Stimulated activated CD4-positive, alpha-beta T cell treated with anti-CD3 and anti-CD28 coated beads, Interleukin-15, amount 100 ng/mL, for 24 hours (primary cell): ENCODE measurements around the gene GNPNAT1.
"Not testable (repeated sequence)": the region's sequence is repeated elsewhere in the genome, so short reads cannot be mapped to it uniquely, and the experiment has no call there.

ENCODE experiments used
- DNase-seq: peaks from one replicate; pipeline ENCODE4 v3.0.0-alpha.2; 2020

GNPNAT1 gene

DNA sequence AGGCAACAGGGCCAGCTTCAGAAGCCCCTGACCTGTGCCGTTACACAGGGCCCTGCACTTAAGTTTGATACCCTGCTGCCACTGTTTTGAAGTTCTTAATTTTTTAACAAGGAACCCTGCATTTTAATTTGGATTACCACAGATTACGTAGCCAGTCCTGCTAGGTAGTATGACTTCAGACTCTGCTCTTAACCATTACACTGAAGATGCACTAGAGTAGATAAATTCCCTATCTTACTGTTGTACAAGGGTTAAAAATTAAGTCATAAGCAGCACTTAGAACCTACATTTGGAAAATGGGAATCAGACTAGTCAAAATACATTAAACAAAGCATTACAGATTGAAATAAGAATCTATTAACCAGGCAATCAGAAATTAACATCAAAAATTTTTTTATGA lies 2.3 kb downstream of the GNPNAT1 start:
- DNase-seq: no peak

DNA sequence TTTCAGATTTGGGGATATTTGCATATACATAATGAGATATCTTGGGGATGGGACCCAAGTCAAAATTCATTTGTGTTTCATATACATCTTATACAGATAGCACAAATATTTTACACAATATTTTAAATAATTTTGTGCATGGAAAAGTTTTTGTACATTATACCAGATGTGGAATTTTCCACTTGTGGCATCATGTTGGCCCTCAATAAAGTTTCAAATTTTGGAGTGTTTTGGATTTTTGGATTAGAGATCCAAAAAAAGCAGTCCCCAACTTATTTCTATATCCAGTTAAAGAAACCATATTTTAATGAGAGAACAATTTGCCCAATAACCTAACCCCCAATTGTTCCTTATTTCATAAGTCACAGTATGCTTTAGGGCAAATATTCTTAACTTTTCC lies 4.5 kb downstream of the GNPNAT1 start:
- DNase-seq: no peak

DNA sequence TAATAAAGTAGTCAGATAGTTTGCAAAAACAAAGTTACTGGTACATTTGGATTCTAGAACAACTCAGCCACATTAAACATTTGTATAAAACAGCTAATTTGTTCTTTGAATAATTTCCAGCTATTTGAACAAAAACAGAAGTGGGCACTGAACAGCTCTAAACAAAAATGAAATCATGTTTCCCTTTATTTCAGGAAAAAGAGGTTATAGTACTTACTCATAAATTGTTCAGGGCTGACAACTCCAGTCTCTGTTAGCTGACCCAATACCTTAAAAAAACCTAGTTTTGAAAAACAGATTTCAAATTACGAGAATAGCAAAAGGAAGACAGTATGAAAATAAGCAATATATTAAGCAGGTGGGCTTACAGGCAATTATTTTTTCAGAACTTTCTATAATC lies 8.2 kb downstream of the GNPNAT1 start:
- no peak for DNase-seq

DNA sequence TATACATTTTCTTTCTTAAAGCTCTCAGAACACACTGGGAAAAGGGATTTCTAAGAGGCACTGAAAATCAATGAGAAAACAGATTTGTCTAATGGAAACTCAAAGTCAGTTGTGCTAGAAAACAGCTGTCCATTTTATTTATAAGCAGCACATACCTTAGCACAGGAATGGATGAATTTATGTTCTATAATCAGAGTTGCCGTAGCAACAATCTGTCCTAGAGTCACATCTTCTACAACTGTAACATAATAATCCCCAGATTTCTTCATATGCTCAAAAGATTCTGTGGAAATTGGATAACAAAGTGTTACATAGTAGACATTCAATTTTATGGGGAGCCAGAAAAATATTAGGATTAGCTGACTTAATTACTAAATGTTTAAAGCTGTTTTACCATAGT lies 9.8 kb downstream of the GNPNAT1 start:
- no peak for DNase-seq

DNA sequence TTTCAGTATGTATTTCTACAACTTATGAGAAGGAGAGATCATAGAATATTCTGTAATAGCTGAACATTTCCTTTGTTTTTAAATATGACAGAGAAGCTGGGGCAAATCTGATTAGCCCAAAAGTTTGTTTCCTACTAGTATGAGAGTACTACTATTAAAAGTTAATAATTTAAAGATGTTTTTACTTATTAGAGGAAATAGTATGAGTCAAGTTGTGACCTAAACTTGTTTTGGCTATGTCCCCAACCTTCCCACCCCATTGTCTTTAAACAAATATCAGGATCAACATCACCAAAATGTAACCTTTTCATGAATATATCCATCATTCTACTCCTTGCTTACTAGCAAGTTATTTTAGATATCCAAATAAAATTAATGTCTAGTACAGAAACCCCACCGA lies 10.5 kb downstream of the GNPNAT1 start:
- DNase-seq: no peak

DNA sequence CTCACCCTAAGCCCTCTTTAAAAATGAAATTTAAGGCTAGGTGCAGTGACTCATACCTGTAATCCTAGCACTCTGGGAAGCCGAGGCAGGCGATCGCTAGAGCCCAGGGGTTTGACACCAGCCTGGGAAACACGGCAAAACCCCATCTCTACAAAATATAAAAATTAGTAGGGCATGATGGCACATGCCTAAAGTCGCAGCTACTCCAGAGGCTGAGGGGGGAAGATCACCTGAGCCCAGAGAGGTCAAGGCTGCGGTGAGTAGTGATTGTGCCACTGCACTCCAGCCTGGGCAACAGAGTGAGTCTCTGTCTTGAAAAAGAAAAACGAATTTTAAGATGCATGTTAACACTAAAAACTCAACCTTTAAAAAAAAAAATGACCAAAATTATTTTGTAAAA lies 12.7 kb downstream of the GNPNAT1 start:
- no peak for DNase-seq

DNA sequence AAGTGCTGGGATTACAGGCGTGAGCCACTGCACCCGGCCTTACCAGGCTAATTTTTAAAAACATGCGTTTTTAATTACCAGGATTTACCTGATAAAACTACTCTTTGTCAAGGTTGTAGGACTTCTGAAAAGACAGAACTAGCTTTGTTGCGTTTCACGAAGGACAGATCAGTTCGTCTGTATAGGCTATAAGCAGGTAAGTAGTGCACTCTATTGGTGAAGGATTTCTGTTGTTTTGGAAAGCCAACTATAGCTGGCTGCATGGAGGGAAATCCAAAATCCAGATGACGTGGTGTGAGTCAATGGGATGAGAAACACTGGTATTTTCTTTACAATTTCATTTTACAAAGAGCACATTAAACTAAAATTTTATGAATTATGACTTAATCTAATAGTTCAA lies 14.6 kb downstream of the GNPNAT1 start:
- no peak for DNase-seq

DNA sequence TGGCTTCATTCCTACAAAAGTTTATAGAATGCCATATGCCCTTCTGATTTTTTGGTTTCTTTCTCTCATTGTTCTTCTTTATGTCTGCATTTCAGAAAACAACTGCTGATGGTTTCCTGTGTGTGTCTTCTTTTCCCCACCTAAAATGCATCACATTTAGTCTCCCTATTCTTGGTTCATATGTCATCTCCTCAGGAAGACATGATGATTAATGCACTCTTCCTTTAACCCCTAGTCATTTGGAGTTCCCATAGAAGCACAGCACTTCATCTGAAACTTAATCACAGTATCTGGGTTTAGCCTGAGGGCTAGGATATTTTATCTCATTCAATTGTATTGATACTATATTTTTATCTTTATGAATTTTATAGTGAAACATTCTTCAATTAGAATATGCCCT lies 21.5 kb downstream of the GNPNAT1 start:
- DNase-seq: no peak

DNA sequence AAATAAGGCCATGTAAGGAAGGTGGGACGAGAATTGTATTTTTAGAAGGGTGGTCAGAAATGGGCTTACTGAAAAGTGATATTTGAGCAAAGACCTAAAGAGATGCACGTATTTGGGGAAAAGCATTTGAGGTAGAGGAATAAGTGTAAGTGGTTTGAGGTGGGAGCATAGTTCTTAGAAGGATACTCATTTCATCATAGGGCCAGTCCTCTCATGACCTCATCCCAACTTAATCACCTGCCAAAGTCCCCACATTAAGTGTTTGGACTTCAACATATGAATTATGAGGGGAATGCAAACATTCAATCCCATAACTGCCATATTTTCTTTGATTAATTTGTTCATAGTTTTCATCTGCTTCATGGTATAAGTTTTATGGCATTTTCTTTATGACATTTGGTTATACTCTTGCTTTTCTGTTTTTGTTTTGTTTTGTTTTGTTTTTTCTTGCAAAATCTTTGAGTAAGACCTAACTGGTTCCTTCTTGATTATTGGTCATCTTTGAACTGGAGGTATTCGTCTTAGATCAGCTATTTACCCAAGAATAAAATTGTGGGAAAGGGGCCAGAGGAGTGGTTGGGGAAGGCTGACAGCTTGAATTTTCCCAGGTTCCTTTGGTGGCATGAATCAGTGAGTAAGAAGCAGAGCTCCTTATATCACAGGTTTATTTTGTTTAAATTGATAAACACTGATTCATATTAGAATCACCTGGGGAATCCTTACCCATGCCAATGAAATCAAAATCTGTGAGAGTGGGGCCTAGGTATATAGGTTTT lies 24.2 kb downstream of the GNPNAT1 start:
- DNase-seq: no peak

DNA sequence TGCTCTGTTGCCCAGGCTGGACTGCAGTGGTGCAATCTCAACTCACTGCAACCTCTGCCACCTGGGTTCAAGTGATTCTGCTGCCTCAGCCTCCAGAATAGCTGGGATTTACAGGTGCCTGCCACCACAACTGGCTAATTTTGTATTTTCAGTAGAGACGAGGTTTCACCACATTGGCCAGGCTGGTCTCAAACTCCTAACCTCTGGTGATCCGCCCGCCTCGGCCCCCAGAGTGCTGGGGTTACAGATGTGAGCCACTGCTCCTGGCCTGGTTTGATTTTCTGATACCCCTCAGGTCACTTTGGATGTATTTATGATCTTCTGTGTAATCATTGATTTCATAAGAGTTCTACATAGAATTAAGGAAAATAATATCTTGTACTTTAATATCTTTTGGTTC lies 28.5 kb downstream of the GNPNAT1 start:
- not testable (repeated sequence) for DNase-seq

DNA sequence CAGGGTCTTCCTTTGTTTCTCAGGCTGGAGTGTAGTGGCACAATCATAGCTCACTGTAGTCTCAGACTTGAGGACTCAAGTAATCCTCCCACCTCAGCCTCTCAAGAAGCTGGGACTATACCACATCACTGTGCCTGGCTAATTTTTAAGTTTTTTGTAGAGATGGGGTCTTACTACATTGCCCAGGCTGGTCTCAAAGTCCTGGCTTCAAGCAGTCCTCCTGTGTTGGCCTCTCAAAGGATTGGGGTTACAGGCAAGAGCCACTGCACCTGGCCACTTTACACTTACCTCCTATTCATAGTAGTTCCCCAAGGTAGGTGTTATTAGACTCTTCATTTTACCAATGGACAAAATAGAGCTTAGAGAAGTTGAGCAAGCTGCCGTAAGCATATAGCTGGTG lies 32.3 kb downstream of the GNPNAT1 start:
- DNase-seq: no peak

DNA sequence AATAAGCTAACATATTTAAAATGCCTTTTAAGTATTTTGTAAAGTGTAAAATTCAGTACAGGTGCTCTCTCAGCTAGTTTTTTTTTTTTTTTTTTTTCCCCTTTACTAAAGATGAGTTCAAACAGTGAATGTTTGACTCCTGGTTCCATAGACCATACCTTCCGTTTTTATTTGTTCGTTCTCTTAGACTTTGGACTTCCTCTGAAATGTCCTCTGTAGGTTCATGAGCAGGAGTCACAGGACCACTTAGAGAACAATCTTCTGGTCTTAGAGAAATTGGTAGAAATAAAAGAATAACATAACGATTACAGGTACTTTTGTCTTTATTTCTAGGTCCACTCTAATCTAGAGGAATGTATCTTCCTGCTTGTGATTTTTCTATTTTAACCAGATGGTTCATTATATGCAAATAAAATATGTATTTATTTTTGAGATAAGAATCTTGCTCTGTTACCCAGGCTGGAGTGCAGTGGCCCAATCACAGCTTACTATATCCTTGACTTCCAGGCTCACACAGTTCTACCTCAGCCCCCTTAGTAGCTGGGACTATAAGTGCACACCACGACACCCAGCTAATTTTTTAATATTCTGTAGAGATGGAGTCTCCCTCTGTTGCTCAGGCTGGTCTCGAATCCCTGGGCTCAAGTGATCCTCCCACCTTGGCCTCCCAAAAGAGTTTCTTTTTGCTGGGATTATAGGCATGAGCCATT lies 35.6 kb downstream of the GNPNAT1 start:
- no peak for DNase-seq

DNA sequence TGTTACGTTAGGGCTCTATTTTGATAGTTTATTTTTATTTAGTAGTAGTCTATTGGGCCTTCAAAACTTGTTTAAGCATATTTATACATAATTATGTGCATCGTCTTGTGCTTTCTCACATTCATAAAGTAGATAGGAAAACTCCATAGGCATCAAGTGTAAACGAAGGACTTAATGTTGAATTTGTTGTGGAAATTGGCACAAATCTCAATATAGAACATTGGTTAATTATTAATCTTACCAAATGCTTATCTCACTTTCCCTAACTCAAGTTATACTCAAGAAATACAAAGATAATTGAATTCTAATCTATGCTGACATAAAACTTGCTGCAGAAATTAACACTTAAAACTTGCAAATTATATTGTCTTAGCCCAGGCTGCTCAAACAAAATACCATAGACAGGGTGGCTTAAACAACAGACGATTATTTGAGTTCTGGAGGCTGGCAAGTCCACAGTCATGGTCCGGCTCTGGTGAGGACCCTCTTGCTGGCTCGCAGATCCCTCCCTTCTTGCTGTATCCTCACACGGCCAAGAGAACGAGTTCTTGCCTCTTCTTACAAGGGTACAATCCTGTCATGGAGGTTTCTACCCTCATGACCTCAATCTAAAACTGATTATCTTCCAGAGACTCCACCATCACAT lies 42.6 kb downstream of the GNPNAT1 start:
- no peak for DNase-seq

DNA sequence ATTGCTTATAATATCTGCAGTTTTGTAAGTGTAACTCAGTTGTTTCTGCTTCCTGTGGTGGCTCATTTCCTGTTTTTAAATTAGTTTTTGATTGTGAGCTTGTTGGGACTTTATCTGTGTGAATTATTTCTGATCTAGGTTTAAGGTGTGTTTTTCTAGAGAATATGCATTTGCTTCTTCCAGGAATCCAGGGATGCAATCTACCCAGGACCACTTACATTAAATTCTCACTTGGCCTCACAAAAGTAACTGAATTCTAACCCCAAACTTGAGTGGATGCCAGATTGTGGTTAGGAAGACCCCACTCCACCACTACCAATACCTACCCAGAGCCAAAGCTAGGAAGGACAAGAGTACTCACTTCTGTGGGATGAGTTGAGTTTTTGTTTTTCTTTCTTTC lies 49.5 kb downstream of the GNPNAT1 start:
- no peak for DNase-seq

DNA sequence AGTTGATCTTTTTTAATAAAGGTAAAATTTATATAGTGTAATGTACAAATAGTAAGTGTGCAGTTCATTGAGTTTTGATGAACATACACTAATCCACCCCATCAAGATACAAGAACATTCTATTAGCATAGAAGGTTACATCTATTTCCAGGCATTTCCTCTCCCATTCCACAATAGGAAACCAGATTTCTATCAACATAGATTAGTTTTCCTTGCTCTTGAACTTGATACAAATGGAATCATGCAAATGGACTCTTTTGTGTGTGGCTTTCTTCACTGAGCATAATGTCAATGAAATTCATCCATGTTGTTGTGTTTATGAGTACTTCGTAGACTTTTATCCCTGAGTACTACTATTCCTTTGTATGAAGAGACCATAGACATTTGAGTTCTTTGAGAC lies 50.7 kb downstream of the GNPNAT1 start:
- no peak for DNase-seq

DNA sequence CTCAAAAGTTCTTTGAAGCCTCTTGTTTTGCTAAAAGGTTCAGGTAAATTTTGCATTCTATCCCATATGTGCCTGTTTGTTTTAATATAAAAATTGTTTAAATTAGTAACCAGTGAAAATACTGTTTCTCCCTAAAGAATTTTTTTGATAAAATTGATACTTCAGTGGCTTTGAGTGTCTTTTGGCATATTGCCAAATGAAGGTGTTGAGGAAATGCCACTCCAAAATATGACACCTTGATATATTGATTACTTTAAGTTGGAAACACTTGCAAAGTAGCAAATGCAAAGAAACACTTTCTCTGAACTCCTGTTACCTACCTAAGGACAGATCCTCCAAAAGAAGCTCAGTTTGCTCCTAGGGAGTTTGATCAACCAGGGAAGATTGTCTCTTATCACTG lies 53.0 kb downstream of the GNPNAT1 start:
- DNase-seq: no peak

DNA sequence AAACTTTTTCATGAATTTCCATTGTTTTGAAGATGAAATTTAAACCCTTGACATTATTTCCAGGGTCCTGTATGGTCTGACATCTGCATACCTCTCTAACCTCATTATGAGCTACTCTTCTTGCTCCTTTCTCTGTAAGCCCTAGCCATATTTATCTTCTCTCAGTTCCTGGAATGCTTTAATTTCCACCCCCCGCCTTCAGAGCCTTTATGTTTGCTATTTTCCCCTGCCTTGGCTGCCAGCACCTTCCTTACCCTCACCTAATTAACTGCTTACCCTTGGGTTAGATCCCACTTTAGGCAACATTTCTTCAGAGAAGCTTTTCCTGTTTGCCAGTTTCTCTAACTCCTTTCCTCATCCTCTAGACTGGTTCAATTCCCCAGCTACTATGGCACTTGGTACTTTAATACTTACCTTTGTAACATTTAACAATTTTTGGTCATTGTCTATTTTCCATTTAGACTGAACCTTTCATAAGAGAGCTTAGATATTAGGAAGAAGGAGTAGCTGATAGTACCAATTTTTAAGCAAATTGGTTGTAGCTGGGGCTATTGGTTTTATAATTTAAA lies 55.4 kb downstream of the GNPNAT1 start:
- DNase-seq: no peak

DNA sequence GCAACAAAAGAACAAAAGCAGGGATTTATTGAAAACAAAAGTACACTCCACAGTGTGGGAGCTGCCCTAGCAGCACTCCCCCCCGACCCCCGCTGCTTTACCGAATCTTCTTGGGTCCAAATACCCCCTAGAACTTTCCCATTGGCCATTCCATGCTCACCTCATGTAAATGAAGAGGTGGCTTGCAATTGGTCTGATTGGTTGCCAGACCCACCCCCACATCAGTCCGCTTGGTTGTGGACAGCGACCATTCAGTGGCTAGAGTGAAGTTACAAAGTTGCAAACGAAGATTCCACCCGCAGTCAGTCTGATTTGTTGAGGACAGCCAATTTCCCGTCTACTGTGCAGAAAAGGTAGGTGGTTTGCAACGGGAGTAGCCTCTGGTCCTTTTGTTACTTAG lies 57.6 kb downstream of the GNPNAT1 start:
- DNase-seq: no peak

DNA sequence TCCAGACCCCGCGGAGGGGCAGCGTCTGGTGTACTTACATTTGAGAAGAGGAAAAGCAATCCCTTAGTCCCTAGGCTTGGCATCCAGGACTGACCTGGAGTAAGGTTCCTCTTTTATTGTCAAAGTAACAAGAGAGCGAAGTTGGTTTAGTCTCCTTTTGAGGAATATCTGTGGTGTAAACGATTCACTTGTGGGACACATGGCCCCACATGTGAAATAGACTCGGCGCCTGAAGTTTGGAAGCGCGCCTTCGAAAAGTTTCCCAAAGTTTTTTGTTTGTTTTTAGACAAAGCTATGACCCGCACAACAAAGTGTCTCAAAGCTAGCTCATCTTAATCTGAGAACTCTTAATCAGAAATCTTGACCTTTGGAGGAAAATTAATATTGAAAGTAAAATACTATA lies 60.7 kb downstream of the GNPNAT1 start:
- DNase-seq: no peak

DNA sequence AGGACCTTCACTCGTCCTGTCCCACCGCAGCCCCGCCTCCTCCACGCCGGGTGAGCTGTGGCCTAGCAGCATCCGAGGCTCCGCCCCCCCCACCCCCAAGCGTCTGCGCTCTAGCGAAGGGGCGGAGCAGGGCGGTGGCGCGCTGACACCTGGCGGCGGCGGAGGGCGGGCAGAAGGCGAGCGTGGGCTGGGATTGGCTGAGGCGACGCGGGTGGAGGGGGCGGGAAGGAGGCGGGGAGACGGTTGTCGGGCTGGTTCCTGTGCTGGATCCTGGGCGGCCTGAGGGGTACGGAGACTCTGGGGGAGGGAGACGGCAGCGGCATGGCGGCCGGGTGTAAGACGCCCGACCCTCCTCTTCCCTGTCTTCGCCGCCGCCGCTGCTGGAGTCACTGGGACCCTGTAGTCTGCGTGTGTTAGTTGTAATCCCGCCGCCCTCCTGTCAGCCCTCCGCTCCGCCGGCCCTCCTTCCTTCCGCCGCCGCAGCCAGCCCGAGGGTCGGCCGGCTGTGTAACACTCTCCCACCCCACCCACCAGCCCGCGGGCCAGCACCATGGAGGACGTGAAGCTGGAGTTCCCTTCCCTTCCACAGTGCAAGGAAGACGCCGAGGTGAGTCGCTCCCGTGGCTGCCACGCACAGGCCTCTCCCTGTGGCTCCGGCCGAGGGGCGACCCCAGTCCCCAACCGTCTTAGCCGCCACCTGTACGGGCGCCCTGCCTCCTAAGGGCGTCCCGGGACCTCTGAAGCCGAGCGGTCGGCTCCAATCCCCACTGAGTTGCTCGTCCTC lies 61.3 kb downstream of the GNPNAT1 start, which contains the start of gene STYX:
Gene STYX, plus strand, starts transcription at position 242 of the 784 bp plus-strand sequence. Its CDS starts 309 bp downstream, at position 551.
- DNase-seq: peak; percentile 100

DNA sequence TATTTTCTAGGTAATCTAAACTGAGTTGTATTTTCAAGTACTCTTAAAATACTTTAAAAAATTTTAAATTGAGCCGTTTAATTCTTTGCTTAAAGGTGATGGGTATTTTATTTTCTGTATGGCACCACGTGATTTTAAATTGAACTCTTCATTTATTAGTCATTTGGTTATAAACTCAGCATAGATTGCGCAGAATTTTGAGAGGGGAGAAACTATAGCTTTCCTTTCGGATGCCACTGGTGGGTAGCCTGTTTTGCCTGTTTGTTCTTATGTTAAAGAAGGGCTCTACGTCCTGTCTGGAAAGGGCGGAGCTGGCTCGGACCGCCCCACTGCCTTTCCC lies 61.9 kb downstream of the GNPNAT1 start:
- DNase-seq: no peak

DNA sequence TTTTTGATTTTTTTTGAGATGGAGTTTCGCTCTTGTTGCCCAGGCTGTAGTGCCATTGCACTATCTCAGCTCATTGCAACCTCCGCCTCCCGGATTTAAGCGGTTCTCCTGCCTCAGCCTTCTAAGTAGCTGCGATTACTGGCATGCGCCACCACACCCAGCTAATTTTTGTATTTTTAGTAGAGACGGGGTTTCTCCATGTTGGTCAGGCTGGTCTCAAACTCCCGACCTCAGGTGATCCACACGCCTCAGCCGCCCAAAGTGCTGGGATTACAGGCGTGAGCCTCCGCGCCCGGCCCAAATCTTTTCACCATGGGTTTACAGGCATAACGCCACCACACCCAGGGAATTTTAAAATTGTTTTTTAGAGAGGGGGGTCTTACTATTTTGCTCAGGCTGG lies 62.4 kb downstream of the GNPNAT1 start:
- DNase-seq: not testable (repeated sequence)

DNA sequence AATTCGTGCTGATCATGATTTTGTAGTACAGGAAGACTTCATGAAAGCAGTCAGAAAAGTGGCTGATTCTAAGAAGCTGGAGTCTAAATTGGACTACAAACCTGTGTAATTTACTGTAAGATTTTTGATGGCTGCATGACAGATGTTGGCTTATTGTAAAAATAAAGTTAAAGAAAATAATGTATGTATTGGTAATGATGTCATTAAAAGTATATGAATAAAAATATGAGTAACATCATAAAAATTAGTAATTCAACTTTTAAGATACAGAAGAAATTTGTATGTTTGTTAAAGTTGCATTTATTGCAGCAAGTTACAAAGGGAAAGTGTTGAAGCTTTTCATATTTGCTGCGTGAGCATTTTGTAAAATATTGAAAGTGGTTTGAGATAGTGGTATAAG lies 63.9 kb downstream of the GNPNAT1 start:
- not testable (repeated sequence) for DNase-seq
